Natural killer cell (primary cell): ENCODE measurements around the gene RPS2. TPM values are rescaled to one million over a fixed set of nuclear protein-coding genes. Genes with fewer than 3 reads are reported as not detected.
A peak's percentile ranks its signal among the peaks of the same experiment; 100 is the strongest.
"Not testable (repeated sequence)": the region's sequence is repeated elsewhere in the genome, so short reads cannot be mapped to it uniquely, and the experiment has no call there.

Source experiments
- ATAC-seq, 3 donors: fragments of 150-1000 bp in 2 of 3; fragments of 200-7000 bp in 1 of 3; cut with Tn5 transposase; 1 replicate in 1 of 3; 2 replicates in 2 of 3; pipeline ENCODE4 v1.10.0; 2021; ENCODE audit warnings: mild to moderate bottlenecking in 2 of 3, moderate library complexity in 2 of 3
- DNase-seq, 2 donors: peaks; one replicate each; pipeline versions ENCODE4 v3.0.0 to v3.0.0-alpha.2; 2013 to 2021; ENCODE audit warnings: mixed read lengths in 1 of 2
- H3K27ac ChIP-seq: one replicate; pipeline ENCODE4 v1.5.1; 2013; ENCODE audit warnings: mild to moderate bottlenecking, low read length
- H3K27me3 ChIP-seq: one replicate; pipeline ENCODE4 v1.6.1; 2013; ENCODE audit warnings: low read length; ENCODE audit not compliant: control insufficient read depth, insufficient read depth
- H3K36me3 ChIP-seq: one replicate; pipeline ENCODE4 v1.6.1; 2013; ENCODE audit warnings: low read length; ENCODE audit not compliant: control insufficient read depth, insufficient read depth
- H3K4me1 ChIP-seq: one replicate; pipeline ENCODE4 v1.6.1; 2013; ENCODE audit warnings: low read length; ENCODE audit not compliant: control insufficient read depth, insufficient read depth
- H3K4me3 ChIP-seq: one replicate; pipeline ENCODE4 v1.5.1; 2013; ENCODE audit warnings: low read length
- H3K9me3 ChIP-seq: one replicate; pipeline ENCODE4 v1.6.1; 2013; ENCODE audit warnings: low read length; ENCODE audit not compliant: control insufficient read depth, insufficient read depth
- H3K27ac Mint-ChIP-seq, 2 donors: one replicate each; pipeline ENCODE4 v1.8.0; 2022; ENCODE audit warnings: mild to moderate bottlenecking in 2 of 2, mixed read lengths in 2 of 2, moderate library complexity in 1 of 2
- H3K27me3 Mint-ChIP-seq, 2 donors: one replicate each; pipeline ENCODE4 v1.8.0; 2022; ENCODE audit warnings: low read depth in 2 of 2, mixed read lengths in 2 of 2
- H3K36me3 Mint-ChIP-seq: one replicate; pipeline ENCODE4 v1.8.0; 2022; ENCODE audit warnings: mixed read lengths
- H3K4me1 Mint-ChIP-seq, 2 donors: one replicate each; pipeline ENCODE4 v1.8.0; 2022; ENCODE audit warnings: mixed read lengths in 2 of 2
- H3K4me3 Mint-ChIP-seq: one replicate; pipeline ENCODE4 v1.8.0; 2022; ENCODE audit warnings: mild to moderate bottlenecking, moderate library complexity, mixed read lengths
- H3K9me3 Mint-ChIP-seq, 2 donors: one replicate each; pipeline ENCODE4 v1.8.0; 2022; ENCODE audit warnings: mixed read lengths in 2 of 2
- CTCF ChIP-seq: fragments of 200-600 bp; IDR thresholded peaks from one replicate; pipeline ENCODE4 v1.8.0; 2022; ENCODE audit warnings: antibody characterized with exemption
- WGBS: methylation state at CpG from one replicate; pipeline ENCODE4 v1.1.7; 2013; ENCODE audit warnings: missing lambda C conversion rate; ENCODE audit not compliant: insufficient coverage; 5-methylcytosine and 5-hydroxymethylcytosine counted together
- intact Hi-C: fragments of 100-400 bp; cut with micrococcal nuclease; formaldehyde crosslinking; loops from one replicate; pipeline ENCODE4 v1.14.2; 2022
- total RNA-seq, 4 donors: library from RNA; stranded (reverse); fragments of 120-200 nt in 1 of 4; gene quantifications; one replicate each; pipeline versions ENCODE4 v1.2.3 to v1.2.4, GENCODE V29; 2013 to 2022

RPS2 gene
- 1,000 to 10,000 TPM; 1,124 to 1,385 (median 1,274) TPM for total RNA-seq
- 2,306 TPM for total RNA-seq (2013)

GRCh38 chr16:1964506-1965395 is at the start of gene RPS2:
TSS of gene RPS2 (minus strand) at chr16:1964826. CDS start at chr16:1964625, 201 bp downstream.
- Mint-ChIP-seq H3K9me3 (no peaks in the 10 kb centered on the region), H3K4me1 (peaks cover 37 to 41% of the 10 kb centered on the region in 2 donors), H3K27ac (peak within 1 kb of the TSS; percentile 95), H3K4me3 (peak within 1 kb of the TSS; percentile 94), H3K36me3 (no peaks in the 10 kb centered on the region), H3K27me3 (no peaks in the 10 kb centered on the region)
- DNase-seq (peak; percentile 99), ATAC-seq (peak; percentile 93 to 99 (median 94))
- peak within 1 kb of the TSS; percentile 88 for H3K4me3 ChIP-seq
- TF ChIP-seq CTCF: no peak
- under 1% methylated on average over 94 of the region's 97 CpGs for WGBS
- peaks cover 20% of the 10 kb centered on the region for H3K36me3 ChIP-seq
- peak within 1 kb of the TSS; percentile 99 for H3K27ac ChIP-seq
- intact Hi-C loops: loop anchor here (1.0 kb wide), 1 partner anchor 8 kb away; the partner anchor contains the start of gene TBL3
- H3K9me3 ChIP-seq: no peaks in the 10 kb centered on the region
- no peaks in the 10 kb centered on the region for H3K27me3 ChIP-seq
- peaks cover 50% of the 10 kb centered on the region for H3K4me1 ChIP-seq

- 94% methylated on average over 15 of the region's 15 CpGs for WGBS
- Mint-ChIP-seq H3K27ac (no peak overlapping the region), H3K9me3 (no peaks in the 10 kb centered on the region), H3K4me1 (peaks cover 10 to 11% of the 10 kb centered on the region in 2 donors), H3K36me3 (no peaks in the 10 kb centered on the region), H3K4me3 (peak overlapping the region; percentile 35), H3K27me3 (peaks cover 0 to 3% of the 10 kb centered on the region in 2 donors)
- no peak overlapping the region for H3K27ac ChIP-seq
- intact Hi-C loops: no loop called here
- no peak for DNase-seq
- H3K4me3 ChIP-seq: no peak overlapping the region
- H3K9me3 ChIP-seq: no peaks in the 10 kb centered on the region
- no peaks in the 10 kb centered on the region for H3K27me3 ChIP-seq
- no peak for ATAC-seq
- peaks cover 17% of the 10 kb centered on the region for H3K4me1 ChIP-seq
- H3K36me3 ChIP-seq: no peaks in the 10 kb centered on the region
- TF ChIP-seq CTCF: no peak
Observed at GRCh38 chr16:2013527-2013926, 48.9 kb upstream of the RPS2 start.

GRCh38 chr16:2011726-2012125 is 47.1 kb upstream of the RPS2 start:
- H3K9me3 Mint-ChIP-seq, H3K9me3 ChIP-seq, H3K27me3 Mint-ChIP-seq, ATAC-seq, H3K36me3 ChIP-seq, H3K27me3 ChIP-seq, intact Hi-C loops, H3K27ac ChIP-seq, H3K4me3 Mint-ChIP-seq, DNase-seq, H3K4me3 ChIP-seq, H3K36me3 Mint-ChIP-seq, H3K27ac Mint-ChIP-seq: not testable (repeated sequence)
- H3K4me1 Mint-ChIP-seq: peaks cover 24 to 29% of the 10 kb centered on the region in 2 donors
- H3K4me1 ChIP-seq: peaks cover 35% of the 10 kb centered on the region
- WGBS: 74% methylated on average over 5 of the region's 9 CpGs

- Mint-ChIP-seq H3K36me3 (no peaks in the 10 kb centered on the region), H3K27ac (peak within 1 kb of the TSS; percentile 93 to 94), H3K9me3 (no peaks in the 10 kb centered on the region), H3K27me3 (no peaks in the 10 kb centered on the region), H3K4me3 (peak within 1 kb of the TSS; percentile 87), H3K4me1 (peaks cover 28 to 45% of the 10 kb centered on the region in 2 donors)
- DNase-seq (peak; percentile 84 to 93), ATAC-seq (peak; percentile 94 to 99 (median 98))
- peaks cover 50% of the 10 kb centered on the region for H3K4me1 ChIP-seq
- H3K4me3 ChIP-seq: peak within 1 kb of the TSS; percentile 82
- no peaks in the 10 kb centered on the region for H3K27me3 ChIP-seq
- no peaks in the 10 kb centered on the region for H3K36me3 ChIP-seq
- H3K27ac ChIP-seq: peak within 1 kb of the TSS; percentile 98
- no peaks in the 10 kb centered on the region for H3K9me3 ChIP-seq
- TF ChIP-seq CTCF: no peak
- 3% methylated on average over 52 of the region's 52 CpGs for WGBS
- intact Hi-C loops: loop anchor here (10.0 kb wide), 2 partner anchors 475 to 655 kb away; no protein-coding TSS in a partner anchor
Observed at GRCh38 chr16:2009791-2010510, 45.3 kb upstream of the RPS2 start, which contains the start of gene ZNF598. TSS of gene ZNF598 (minus strand) at chr16:2009821.
